H9 (cell line): ENCODE measurements around the gene SLC38A1. TPM values are rescaled to one million over a fixed set of nuclear protein-coding genes. Genes with fewer than 3 reads are reported as not detected.

Source experiments
- DNase-seq: peaks from one replicate; pipeline ENCODE4 v3.0.0-alpha.2; 2017
- H2AFZ ChIP-seq: one replicate; pipeline ENCODE4 v1.6.1; 2013; ENCODE audit warnings: mild to moderate bottlenecking, low read length, control low read depth, moderate library complexity
- H2AK5ac ChIP-seq: 2 replicates; pipeline ENCODE4 v1.6.1; 2013; ENCODE audit warnings: low read length, control low read depth, mixed read lengths; ENCODE audit not compliant: insufficient read length
- H2BK120ac ChIP-seq: one replicate; pipeline ENCODE4 v1.6.1; 2013; ENCODE audit warnings: low read depth, mild to moderate bottlenecking, low read length, control low read depth, inconsistent platforms; ENCODE audit not compliant: poor library complexity, severe bottlenecking
- H2BK12ac ChIP-seq: 2 replicates; pipeline ENCODE4 v1.6.1; 2013; ENCODE audit warnings: low read length, control low read depth, mixed read lengths, low read depth; ENCODE audit not compliant: insufficient read length
- H2BK15ac ChIP-seq: 2 replicates; pipeline ENCODE4 v1.6.1; 2013; ENCODE audit warnings: low read depth, low read length, control low read depth
- H2BK20ac ChIP-seq: one replicate; pipeline ENCODE4 v1.6.1; 2013; ENCODE audit warnings: low read depth, mild to moderate bottlenecking, low read length, control low read depth, inconsistent platforms; ENCODE audit not compliant: poor library complexity, severe bottlenecking
- H2BK5ac ChIP-seq: 2 replicates; pipeline ENCODE4 v1.6.1; 2013; ENCODE audit warnings: low read length, control low read depth, mixed read lengths; ENCODE audit not compliant: insufficient read length
- H3K14ac ChIP-seq: 2 replicates; pipeline ENCODE4 v1.6.1; 2013; ENCODE audit warnings: low read length, control low read depth; ENCODE audit not compliant: insufficient read depth
- H3K18ac ChIP-seq: 2 replicates; pipeline ENCODE4 v1.6.1; 2013; ENCODE audit warnings: low read depth, mild to moderate bottlenecking, mixed read lengths, low read length, control low read depth; ENCODE audit not compliant: insufficient read length
- H3K23ac ChIP-seq: 2 replicates; pipeline ENCODE4 v1.6.1; 2013; ENCODE audit warnings: low read length, control low read depth, mixed read lengths, low read depth; ENCODE audit not compliant: insufficient read length
- H3K23me2 ChIP-seq: 2 replicates; pipeline ENCODE4 v1.6.1; 2013; ENCODE audit warnings: low read depth, mild to moderate bottlenecking, mixed read lengths, low read length, control low read depth; ENCODE audit not compliant: insufficient read length, poor library complexity, severe bottlenecking
- H3K27ac ChIP-seq: 2 replicates; pipeline ENCODE4 v1.5.1; 2013; ENCODE audit warnings: low read length, control low read depth, mixed read lengths, low read depth; ENCODE audit not compliant: insufficient read length
- H3K27me3 ChIP-seq: 2 replicates; pipeline ENCODE4 v1.6.1; 2013; ENCODE audit warnings: low read length, control low read depth, inconsistent platforms; ENCODE audit not compliant: insufficient read depth
- H3K4ac ChIP-seq: 2 replicates; pipeline ENCODE4 v1.6.1; 2013; ENCODE audit warnings: low read depth, mild to moderate bottlenecking, control low read depth, inconsistent platforms, low read length, moderate library complexity
- H3K4me1 ChIP-seq: 2 replicates; pipeline ENCODE4 v1.6.1; 2013; ENCODE audit warnings: low read length, control low read depth, inconsistent platforms; ENCODE audit not compliant: insufficient read depth
- H3K4me2 ChIP-seq: 2 replicates; pipeline ENCODE4 v1.6.1; 2013; ENCODE audit warnings: low read length, control low read depth, mixed read lengths; ENCODE audit not compliant: insufficient read length, insufficient read depth
- H3K56ac ChIP-seq: 2 replicates; pipeline ENCODE4 v1.6.1; 2013; ENCODE audit warnings: low read depth, mild to moderate bottlenecking, mixed read lengths, low read length, control low read depth; ENCODE audit not compliant: insufficient read length
- H3K79me1 ChIP-seq: 2 replicates; pipeline ENCODE4 v1.6.1; 2013; ENCODE audit warnings: low read depth, mild to moderate bottlenecking, moderate library complexity, low read length, control low read depth, inconsistent platforms; ENCODE audit not compliant: insufficient read depth, poor library complexity, severe bottlenecking
- H3K79me2 ChIP-seq: 2 replicates; pipeline ENCODE4 v1.6.1; 2013; ENCODE audit warnings: low read length, control low read depth, inconsistent platforms; ENCODE audit not compliant: insufficient read depth
- H3K9ac ChIP-seq: 2 replicates; pipeline ENCODE4 v1.6.1; 2013; ENCODE audit warnings: low read length, control low read depth, mixed read lengths; ENCODE audit not compliant: insufficient read length; ENCODE audit errors: extremely low read depth
- H3K9me3 ChIP-seq: one replicate; pipeline ENCODE4 v1.6.1; 2013; ENCODE audit warnings: low read depth, low read length, inconsistent platforms; ENCODE audit not compliant: control insufficient read depth
- H3T11ph ChIP-seq: one replicate; pipeline ENCODE4 v1.6.1; 2013; ENCODE audit warnings: mild to moderate bottlenecking, low read length, control low read depth, inconsistent platforms
- H4K20me1 ChIP-seq: one replicate; pipeline ENCODE4 v1.6.1; 2013; ENCODE audit not compliant: control insufficient read depth, insufficient read length, insufficient read depth
- H4K5ac ChIP-seq: 2 replicates; pipeline ENCODE4 v1.6.1; 2013; ENCODE audit warnings: low read depth, mild to moderate bottlenecking, mixed read lengths, low read length, control low read depth; ENCODE audit not compliant: insufficient read length
- H4K8ac ChIP-seq: replicated peaks from 2 replicates; pipeline ENCODE4 v1.6.1; 2013; ENCODE audit warnings: low read length, control low read depth, mixed read lengths, low read depth; ENCODE audit not compliant: insufficient read length
- H4K91ac ChIP-seq: 2 replicates; pipeline ENCODE4 v1.6.1; 2013; ENCODE audit warnings: low read depth, mild to moderate bottlenecking, moderate library complexity, mixed read lengths, low read length, control low read depth; ENCODE audit not compliant: insufficient read length
- H3K27ac Mint-ChIP-seq, 3 experiments: 2 replicates in 2 of 3; 3 replicates in 1 of 3; pipeline ENCODE4 v1.8.0; 2020 to 2021; ENCODE audit warnings: mixed read lengths in 3 of 3, mild to moderate bottlenecking in 1 of 3, moderate library complexity in 1 of 3
- H3K27me3 Mint-ChIP-seq: 2 replicates; pipeline ENCODE4 v1.8.0; 2021; ENCODE audit warnings: low read depth, mild to moderate bottlenecking, moderate library complexity, mixed read lengths
- H3K36me3 Mint-ChIP-seq, 3 experiments: 2 replicates in 2 of 3; 3 replicates in 1 of 3; pipeline ENCODE4 v1.8.0; 2020 to 2021; ENCODE audit warnings: low read depth in 3 of 3, mixed read lengths in 3 of 3; ENCODE audit not compliant: insufficient read depth in 1 of 3
- H3K4me1 Mint-ChIP-seq, 2 experiments: 2 replicates each; pipeline ENCODE4 v1.8.0; 2020; ENCODE audit warnings: mixed read lengths in 2 of 2
- H3K4me3 Mint-ChIP-seq, 2 experiments: 2 replicates in 1 of 2; 3 replicates in 1 of 2; pipeline ENCODE4 v1.8.0; 2020 to 2021; ENCODE audit warnings: mild to moderate bottlenecking in 2 of 2, mixed read lengths in 2 of 2, moderate library complexity in 1 of 2
- H3K9me3 Mint-ChIP-seq, 2 experiments: 2 replicates in 1 of 2; 3 replicates in 1 of 2; pipeline ENCODE4 v1.8.0; 2020; ENCODE audit warnings: mild to moderate bottlenecking in 2 of 2, mixed read lengths in 2 of 2, moderate library complexity in 1 of 2
- WGBS: extraction: QIAGEN DNeasy Blood & Tissue Kit; methylation state at CpG from one replicate; pipeline ENCODE4 v1.1.7; 2013; ENCODE audit warnings: missing lambda C conversion rate, low lambda C conversion rate, mixed read lengths; ENCODE audit not compliant: insufficient read length; ENCODE audit errors: extremely low coverage; 5-methylcytosine and 5-hydroxymethylcytosine counted together
- total RNA-seq: library from RNA; stranded (reverse); gene quantifications from 2 replicates; pipeline ENCODE4 v1.2.1, GENCODE V29; 2021
- TF ChIP-seq, protein P1 (sequence below): fragments of 200-600 bp; sonication (generic); conservative IDR thresholded peaks from 3 replicates; pipeline ENCODE4 v1.8.0; 2021; ENCODE audit warnings: antibody characterized with exemption, mild to moderate bottlenecking

SLC38A1 gene
- total RNA-seq, 1 experiment from 2014 or later, result 216 TPM

DNA sequence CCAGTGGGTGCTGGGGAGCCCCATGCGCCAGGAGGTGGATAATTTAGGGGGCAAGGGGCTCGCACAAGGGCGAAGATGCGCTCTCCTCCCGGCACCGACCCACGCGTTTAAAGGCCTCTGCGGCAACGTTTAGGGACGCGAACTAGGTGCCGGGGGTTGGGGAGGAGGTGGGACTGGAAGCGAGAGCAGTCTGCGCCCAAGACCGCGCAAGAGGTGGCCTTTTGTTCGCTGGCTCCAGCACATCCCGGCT is 1.3 kb downstream of the SLC38A1 start:
- DNase-seq, result no peak
- Histone ChIP-seq H4K8ac (no peak overlapping the region), H2BK15ac (no peak overlapping the region), H2BK5ac (no peak overlapping the region), H3K4me1 (peaks cover 12% of the 10 kb centered on the region), H3K14ac (peak overlapping the region; percentile 98), H2BK120ac (no peak overlapping the region), H3K4ac (no peak overlapping the region; the same call in 1 of the 2 replicates), H3T11ph (no peak overlapping the region), H4K5ac (no peak overlapping the region), H2BK20ac (no peak overlapping the region), H3K23ac (no peak overlapping the region), H3K27me3 (no peaks in the 10 kb centered on the region), H3K79me1 (no peaks in the 10 kb centered on the region), H4K91ac (no peak overlapping the region), H2AK5ac (no peak overlapping the region), H3K18ac (peak overlapping the region; percentile 99), H3K56ac (peak overlapping the region; percentile 37), H3K4me2 (peak overlapping the region; percentile 47), H3K9me3 (no peaks in the 10 kb centered on the region), H3K23me2 (peaks cover 25% of the 10 kb centered on the region), H3K79me2 (peaks cover 56% of the 10 kb centered on the region), H3K9ac (peak overlapping the region; percentile 98), H3K27ac (no peak overlapping the region), H2AFZ (no peak overlapping the region), H2BK12ac (no peak overlapping the region), H4K20me1 (no peaks in the 10 kb centered on the region)
- Mint-ChIP-seq H3K4me3 (no peak overlapping the region), H3K9me3 (no peaks in the 10 kb centered on the region), H3K36me3 (peaks cover 2 to 12% (median 6%) of the 10 kb centered on the region in 3 experiments; a peak in 5 of 7 replicates), H3K27ac (peak overlapping the region in 1 of 3 experiments; percentile 98; a peak in 3 of 7 replicates), H3K27me3 (no peaks in the 10 kb centered on the region), H3K4me1 (peaks cover 37 to 40% of the 10 kb centered on the region in 2 experiments)
- TF ChIP-seq, protein P1, sequence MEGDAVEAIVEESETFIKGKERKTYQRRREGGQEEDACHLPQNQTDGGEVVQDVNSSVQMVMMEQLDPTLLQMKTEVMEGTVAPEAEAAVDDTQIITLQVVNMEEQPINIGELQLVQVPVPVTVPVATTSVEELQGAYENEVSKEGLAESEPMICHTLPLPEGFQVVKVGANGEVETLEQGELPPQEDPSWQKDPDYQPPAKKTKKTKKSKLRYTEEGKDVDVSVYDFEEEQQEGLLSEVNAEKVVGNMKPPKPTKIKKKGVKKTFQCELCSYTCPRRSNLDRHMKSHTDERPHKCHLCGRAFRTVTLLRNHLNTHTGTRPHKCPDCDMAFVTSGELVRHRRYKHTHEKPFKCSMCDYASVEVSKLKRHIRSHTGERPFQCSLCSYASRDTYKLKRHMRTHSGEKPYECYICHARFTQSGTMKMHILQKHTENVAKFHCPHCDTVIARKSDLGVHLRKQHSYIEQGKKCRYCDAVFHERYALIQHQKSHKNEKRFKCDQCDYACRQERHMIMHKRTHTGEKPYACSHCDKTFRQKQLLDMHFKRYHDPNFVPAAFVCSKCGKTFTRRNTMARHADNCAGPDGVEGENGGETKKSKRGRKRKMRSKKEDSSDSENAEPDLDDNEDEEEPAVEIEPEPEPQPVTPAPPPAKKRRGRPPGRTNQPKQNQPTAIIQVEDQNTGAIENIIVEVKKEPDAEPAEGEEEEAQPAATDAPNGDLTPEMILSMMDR, result no peak
- no CpG with 5 or more reads among the region's 19 CpGs for WGBS
